OCI-LY1 (cell line): Measurements from ENCODE around the gene CACNA1C.

Experiments
- H2AFZ ChIP-seq: fragments of 200-600 bp; sonication (generic), shearing (Covaris generic); 2 replicates; pipeline ENCODE4 v1.6.0; 2014; ENCODE audit warnings: antibody characterized with exemption, mild to moderate bottlenecking, low read length
- H3F3A ChIP-seq: fragments of 200-600 bp; sonication (generic), shearing (Covaris generic); 2 replicates; pipeline ENCODE4 v1.6.0; 2014; ENCODE audit warnings: mild to moderate bottlenecking, antibody characterized with exemption, low read length, moderate library complexity; ENCODE audit not compliant: insufficient read depth
- H3K27ac ChIP-seq: fragments of 200-600 bp; sonication (generic); 2 replicates; pipeline ENCODE4 v1.5.1; 2014; ENCODE audit warnings: low read length, mixed run types, mild to moderate bottlenecking, low read depth; ENCODE audit not compliant: poor library complexity, severe bottlenecking
- H3K27me3 ChIP-seq: fragments of 200-600 bp; sonication (generic); 2 replicates; pipeline ENCODE4 v1.6.0; 2014; ENCODE audit warnings: antibody characterized with exemption, mild to moderate bottlenecking, low read length, moderate library complexity; ENCODE audit not compliant: insufficient read depth
- H3K36me3 ChIP-seq: fragments of 200-600 bp; sonication (generic); 2 replicates; pipeline ENCODE4 v1.6.1; 2014; ENCODE audit warnings: mild to moderate bottlenecking, antibody characterized with exemption, low read length, moderate library complexity, mixed read lengths; ENCODE audit not compliant: insufficient read depth
- H3K4me1 ChIP-seq: fragments of 200-600 bp; sonication (generic); 2 replicates; pipeline ENCODE4 v1.5.1; 2014; ENCODE audit warnings: mild to moderate bottlenecking, low read length, moderate library complexity; ENCODE audit not compliant: insufficient read depth, severe bottlenecking
- H3K4me2 ChIP-seq: fragments of 200-600 bp; sonication (generic), shearing (Covaris generic); 2 replicates; pipeline ENCODE4 v1.6.1; 2014; ENCODE audit warnings: low read length
- H3K4me3 ChIP-seq: fragments of 200-600 bp; sonication (generic); 2 replicates; pipeline ENCODE4 v1.5.1; 2014; ENCODE audit warnings: low read length, low read depth, mild to moderate bottlenecking, mixed read lengths; ENCODE audit not compliant: poor library complexity, severe bottlenecking
- H3K79me2 ChIP-seq: fragments of 200-600 bp; shearing (Covaris generic); 2 replicates; pipeline ENCODE4 v1.6.1; 2016; ENCODE audit warnings: mixed run types, low read length, mixed read lengths; ENCODE audit not compliant: insufficient read depth
- H3K9ac ChIP-seq: fragments of 200-600 bp; sonication (generic), shearing (Covaris generic); 2 replicates; pipeline ENCODE4 v1.6.1; 2014; ENCODE audit warnings: mild to moderate bottlenecking, low read length, mixed read lengths
- H3K9me2 ChIP-seq: fragments of 200-600 bp; sonication (generic), shearing (Covaris generic); 2 replicates; pipeline ENCODE4 v1.6.1; 2014; ENCODE audit warnings: low read depth, mild to moderate bottlenecking, low read length, mixed read lengths
- H3K9me3 ChIP-seq: fragments of 200-600 bp; shearing (Covaris generic); 2 replicates; pipeline ENCODE4 v1.6.1; 2014; ENCODE audit warnings: low read length, mixed read lengths
- H4K20me1 ChIP-seq: fragments of 200-600 bp; sonication (generic), shearing (Covaris generic); 2 replicates; pipeline ENCODE4 v1.6.0; 2016; ENCODE audit warnings: mild to moderate bottlenecking, low read length; ENCODE audit not compliant: insufficient read depth
- EZH2 ChIP-seq: fragments of 200-600 bp; sonication (generic), shearing (Covaris generic); IDR thresholded peaks from 2 replicates; pipeline ENCODE4 v1.8.0; 2017; ENCODE audit warnings: borderline replicate concordance, mixed run types, mild to moderate bottlenecking, antibody characterized with exemption, low read length, moderate library complexity, mixed read lengths
- TF ChIP-seq, protein P1 (sequence below): fragments of 200-600 bp; sonication (generic), shearing (Covaris generic); IDR thresholded peaks from 2 replicates; pipeline ENCODE4 v1.5.1; 2017; ENCODE audit warnings: mild to moderate bottlenecking, antibody characterized with exemption, low read length, moderate library complexity, mixed read lengths

Gene CACNA1C

DNA sequence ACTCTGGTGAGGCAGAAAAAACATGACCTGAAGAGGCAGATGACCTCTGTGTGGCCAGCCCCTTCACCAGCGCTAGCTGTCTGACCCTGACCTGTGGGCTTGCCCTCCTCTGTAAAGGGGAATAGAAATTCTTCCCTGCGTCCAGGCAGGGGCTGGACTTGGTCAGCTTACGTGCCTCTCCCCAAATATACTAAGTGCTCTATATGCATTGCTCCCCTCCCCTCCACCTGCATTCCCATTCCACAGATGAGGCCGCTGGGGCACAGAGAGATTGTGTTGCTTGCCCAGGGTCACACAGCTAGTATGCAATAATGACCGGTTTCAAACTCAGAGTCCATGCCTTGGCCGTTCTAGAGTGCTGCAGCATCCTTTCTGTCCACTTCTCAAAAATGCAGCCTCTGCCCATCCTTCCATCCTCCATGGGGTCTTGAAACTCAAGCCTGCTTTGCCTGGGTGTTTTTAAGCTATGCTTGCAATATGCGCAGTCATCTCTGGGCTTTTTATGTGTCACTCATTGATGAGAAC lies 303.9 kb downstream of the CACNA1C start:
- H3K27ac ChIP-seq = no peak overlapping the region
- no peak for TF ChIP-seq EZH2
- TF ChIP-seq, protein P1, sequence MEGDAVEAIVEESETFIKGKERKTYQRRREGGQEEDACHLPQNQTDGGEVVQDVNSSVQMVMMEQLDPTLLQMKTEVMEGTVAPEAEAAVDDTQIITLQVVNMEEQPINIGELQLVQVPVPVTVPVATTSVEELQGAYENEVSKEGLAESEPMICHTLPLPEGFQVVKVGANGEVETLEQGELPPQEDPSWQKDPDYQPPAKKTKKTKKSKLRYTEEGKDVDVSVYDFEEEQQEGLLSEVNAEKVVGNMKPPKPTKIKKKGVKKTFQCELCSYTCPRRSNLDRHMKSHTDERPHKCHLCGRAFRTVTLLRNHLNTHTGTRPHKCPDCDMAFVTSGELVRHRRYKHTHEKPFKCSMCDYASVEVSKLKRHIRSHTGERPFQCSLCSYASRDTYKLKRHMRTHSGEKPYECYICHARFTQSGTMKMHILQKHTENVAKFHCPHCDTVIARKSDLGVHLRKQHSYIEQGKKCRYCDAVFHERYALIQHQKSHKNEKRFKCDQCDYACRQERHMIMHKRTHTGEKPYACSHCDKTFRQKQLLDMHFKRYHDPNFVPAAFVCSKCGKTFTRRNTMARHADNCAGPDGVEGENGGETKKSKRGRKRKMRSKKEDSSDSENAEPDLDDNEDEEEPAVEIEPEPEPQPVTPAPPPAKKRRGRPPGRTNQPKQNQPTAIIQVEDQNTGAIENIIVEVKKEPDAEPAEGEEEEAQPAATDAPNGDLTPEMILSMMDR = no peak
- H4K20me1 ChIP-seq = no peaks in the 10 kb centered on the region
- H2AFZ ChIP-seq = no peak overlapping the region
- H3F3A ChIP-seq = no peaks in the 10 kb centered on the region
- peaks cover 7% of the 10 kb centered on the region; the same call in 1 of the 2 replicates for H3K27me3 ChIP-seq
- H3K9me3 ChIP-seq = no peaks in the 10 kb centered on the region
- no peaks in the 10 kb centered on the region for H3K36me3 ChIP-seq
- H3K9me2 ChIP-seq = no peaks in the 10 kb centered on the region
- H3K4me3 ChIP-seq = no peak overlapping the region
- H3K79me2 ChIP-seq = no peaks in the 10 kb centered on the region
- no peak overlapping the region for H3K9ac ChIP-seq
- no peak overlapping the region for H3K4me2 ChIP-seq
- H3K4me1 ChIP-seq = no peaks in the 10 kb centered on the region

DNA sequence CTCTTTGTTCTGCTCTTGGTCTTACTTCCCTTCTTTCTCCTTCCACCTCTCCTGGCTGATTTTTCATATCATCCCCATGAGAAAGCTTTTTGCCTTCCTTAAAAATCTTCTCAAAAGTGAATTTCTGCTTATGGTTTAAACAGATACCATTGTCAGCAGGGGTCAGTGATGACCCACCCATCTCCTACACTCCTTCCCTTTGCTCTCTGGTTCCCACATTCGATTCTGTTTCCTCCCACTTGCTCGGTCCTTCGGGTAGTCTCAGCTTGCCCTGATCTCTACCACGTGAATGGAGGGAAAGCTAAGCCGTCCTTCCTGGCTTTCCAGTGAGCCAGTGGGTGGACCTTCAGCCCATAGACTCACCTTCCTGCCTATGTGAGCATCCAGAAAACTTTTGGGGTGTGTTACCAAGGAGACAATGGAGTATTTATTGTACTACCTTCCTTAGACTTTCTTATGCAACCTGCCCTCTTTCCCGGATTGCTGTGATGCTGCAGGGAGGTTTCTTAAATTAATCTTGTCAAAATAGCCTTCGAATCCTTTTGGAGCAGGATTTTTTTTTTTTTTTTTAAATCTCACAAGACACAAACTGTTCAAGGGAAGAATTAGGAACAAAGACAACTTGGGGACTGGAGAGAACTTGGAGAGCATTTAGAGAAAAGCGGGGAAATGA lies 306.3 kb downstream of the CACNA1C start:
- H3K4me3 ChIP-seq = no peak overlapping the region
- H3K9me2 ChIP-seq = no peaks in the 10 kb centered on the region
- H3K9me3 ChIP-seq = no peaks in the 10 kb centered on the region
- no peaks in the 10 kb centered on the region for H3K36me3 ChIP-seq
- no peak overlapping the region for H3K4me2 ChIP-seq
- peaks cover 7% of the 10 kb centered on the region; the same call in 1 of the 2 replicates for H3K27me3 ChIP-seq
- H3K4me1 ChIP-seq = no peaks in the 10 kb centered on the region
- no peak overlapping the region for H3K9ac ChIP-seq
- no peaks in the 10 kb centered on the region for H3F3A ChIP-seq
- no peak overlapping the region for H3K27ac ChIP-seq
- no peaks in the 10 kb centered on the region for H3K79me2 ChIP-seq
- H2AFZ ChIP-seq = no peak overlapping the region
- H4K20me1 ChIP-seq = no peaks in the 10 kb centered on the region
- TF ChIP-seq, protein P1 = no peak
- no peak for TF ChIP-seq EZH2

DNA sequence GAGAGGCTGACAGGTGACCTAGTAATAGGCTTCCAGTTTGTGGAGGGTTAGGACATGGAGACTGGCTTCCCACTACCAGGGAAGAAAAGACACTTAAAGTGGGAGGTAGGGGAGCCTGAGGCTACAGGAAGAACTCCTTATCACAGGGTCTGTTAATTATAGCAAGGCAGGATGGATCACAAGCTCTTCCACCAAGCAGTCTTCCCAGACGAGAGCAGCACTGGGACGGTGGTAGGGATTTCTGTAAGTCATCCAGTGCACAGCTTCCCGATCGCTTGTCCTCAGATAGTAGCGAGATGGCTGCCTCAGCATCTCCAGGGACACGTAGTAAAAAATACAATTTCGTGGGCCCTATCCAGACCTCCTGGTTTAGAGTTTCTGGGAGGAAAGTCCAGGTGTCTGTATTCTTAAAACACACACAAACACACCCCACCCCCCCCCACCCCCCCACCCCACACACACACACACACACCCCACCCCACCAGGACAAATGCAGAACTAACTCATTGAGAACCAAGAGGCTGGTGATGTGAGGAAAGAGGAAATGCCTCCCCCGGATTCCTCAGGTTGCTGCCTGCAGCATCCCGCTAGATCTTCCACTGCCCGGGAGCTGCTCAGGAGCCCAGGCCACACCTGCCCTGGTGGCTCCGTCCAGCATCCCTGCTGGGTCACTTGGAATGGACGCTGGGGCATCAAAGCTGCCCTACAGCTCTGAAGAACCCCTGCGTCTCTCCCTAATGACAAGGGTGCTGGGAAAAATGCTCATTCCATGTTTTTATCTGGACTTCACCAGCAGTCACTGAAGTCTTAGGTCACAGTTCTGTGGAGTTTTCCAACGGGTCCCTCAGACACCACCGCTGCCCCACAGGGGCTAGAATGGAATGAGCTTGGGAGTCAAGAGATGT lies 307.2 kb downstream of the CACNA1C start:
- Histone ChIP-seq H2AFZ (no peak overlapping the region), H3K9me3 (no peaks in the 10 kb centered on the region), H3K4me1 (no peaks in the 10 kb centered on the region), H3K4me3 (no peak overlapping the region), H3K4me2 (no peak overlapping the region), H3K9ac (no peak overlapping the region), H3K27ac (no peak overlapping the region), H4K20me1 (no peaks in the 10 kb centered on the region), H3K27me3 (peaks cover 2% of the 10 kb centered on the region; the same call in 1 of the 2 replicates), H3F3A (no peaks in the 10 kb centered on the region), H3K79me2 (no peaks in the 10 kb centered on the region), H3K9me2 (no peaks in the 10 kb centered on the region), H3K36me3 (no peaks in the 10 kb centered on the region)
- TF ChIP-seq, protein P1 = no peak
- TF ChIP-seq EZH2 = no peak
